Erythroblast (primary cell): ENCODE results near the gene EXT2.

Source experiments
- DNase-seq, 2 experiments: peaks; one replicate each; lab custom pipeline; 2025; lab: John Stamatoyannopoulos, UW
- GATA1 ChIP-seq: IDR thresholded peaks from 2 replicates; pipeline ENCODE4 v1.6.1; 2011; ENCODE audit warnings: low read depth, mild to moderate bottlenecking, control low read depth, low read length, moderate library complexity
- POLR2A ChIP-seq: IDR thresholded peaks from 2 replicates; pipeline ENCODE4 v1.6.1; 2011; ENCODE audit warnings: mild to moderate bottlenecking, low read length

The EXT2 gene

GRCh38 chr11:44198146-44198724 lies 102.8 kb downstream of the EXT2 start:
- TF ChIP-seq GATA1 = no peak
- no peak for TF ChIP-seq POLR2A
- DNase-seq = no peak

GRCh38 chr11:44199298-44199697 lies 103.8 kb downstream of the EXT2 start:
- no peak for TF ChIP-seq GATA1
- no peak for DNase-seq

- TF ChIP-seq GATA1 = no peak
- no peak for TF ChIP-seq POLR2A
- no peak for DNase-seq
These were observed 104.3 kb downstream of the EXT2 start for GRCh38 chr11:44199816-44200215.

- TF ChIP-seq GATA1 (no peak), POLR2A (no peak)
- DNase-seq = no peak
These were observed 108.0 kb downstream of the EXT2 start for GRCh38 chr11:44203270-44204043.

- DNase-seq = no peak
These were observed 109.9 kb downstream of the EXT2 start for GRCh38 chr11:44205352-44205751.

GRCh38 chr11:44205836-44206235 lies 110.4 kb downstream of the EXT2 start:
- no peak for DNase-seq
- TF ChIP-seq POLR2A (no peak), GATA1 (no peak)

More at GRCh38 chr11:44205352-44205751, 109.9 kb downstream of the EXT2 start:
- TF ChIP-seq POLR2A (no peak), GATA1 (no peak)

- TF ChIP-seq POLR2A (no peak), GATA1 (no peak)
- no peak for DNase-seq
These were observed 111.8 kb downstream of the EXT2 start for GRCh38 chr11:44207292-44207691.

GRCh38 chr11:44208976-44209603 lies 113.6 kb downstream of the EXT2 start:
- DNase-seq = no peak
- TF ChIP-seq GATA1 (no peak), POLR2A (no peak)

- TF ChIP-seq GATA1 = no peak
- no peak for TF ChIP-seq POLR2A
- DNase-seq = no peak
These were observed 116.7 kb downstream of the EXT2 start for GRCh38 chr11:44212128-44212527.

GRCh38 chr11:44213148-44213547 lies 117.7 kb downstream of the EXT2 start:
- no peak for TF ChIP-seq POLR2A
- TF ChIP-seq GATA1 = no peak

GRCh38 chr11:44217432-44217831 lies 122.0 kb downstream of the EXT2 start:
- no peak for DNase-seq

More at GRCh38 chr11:44213148-44213547, 117.7 kb downstream of the EXT2 start:
- DNase-seq = no peak

GRCh38 chr11:44219830-44220796 lies 124.6 kb downstream of the EXT2 start:
- no peak for DNase-seq
- TF ChIP-seq POLR2A = no peak
- no peak for TF ChIP-seq GATA1

More at GRCh38 chr11:44217432-44217831, 122.0 kb downstream of the EXT2 start:
- TF ChIP-seq POLR2A = no peak
- no peak for TF ChIP-seq GATA1

- no peak for DNase-seq
- TF ChIP-seq POLR2A = no peak
- no peak for TF ChIP-seq GATA1
These were observed 126.0 kb downstream of the EXT2 start for GRCh38 chr11:44221456-44221855.
